Liver (tissue), 9 donors: ENCODE measurements around the gene LGALSL. TPM values are rescaled to one million over a fixed set of nuclear protein-coding genes. Genes with fewer than 3 reads are reported as not detected.

Experiments
- DNase-seq: peaks from one replicate; pipeline ENCODE4 v3.0.0-alpha.2; 2017; ENCODE audit warnings: low spot score
- H3K27ac ChIP-seq, 2 donors: one replicate each; pipeline ENCODE4 v1.7.0; 2013; ENCODE audit warnings: inconsistent platforms in 2 of 2, low read length in 2 of 2, control low read depth in 1 of 2, low read depth in 1 of 2, mild to moderate bottlenecking in 1 of 2
- H3K27me3 ChIP-seq, 4 donors: one replicate each; pipeline versions ENCODE4 v1.6.1 to v1.7.0; 2013; ENCODE audit warnings: low read length in 3 of 4, inconsistent platforms in 1 of 4, mild to moderate bottlenecking in 1 of 4, moderate library complexity in 1 of 4; ENCODE audit not compliant: control insufficient read depth in 4 of 4, insufficient read depth in 4 of 4
- H3K36me3 ChIP-seq, 4 donors: one replicate each; pipeline versions ENCODE4 v1.6.1 to v1.7.0; 2013; ENCODE audit warnings: low read length in 3 of 4, mild to moderate bottlenecking in 3 of 4, low read depth in 1 of 4, moderate library complexity in 1 of 4; ENCODE audit not compliant: control insufficient read depth in 4 of 4, insufficient read depth in 3 of 4
- H3K4me1 ChIP-seq, 4 donors: one replicate each; pipeline versions ENCODE4 v1.6.1 to v1.7.0; 2013; ENCODE audit warnings: low read length in 3 of 4, mild to moderate bottlenecking in 3 of 4, moderate library complexity in 1 of 4; ENCODE audit not compliant: control insufficient read depth in 4 of 4, insufficient read depth in 4 of 4
- H3K4me3 ChIP-seq, 3 donors: one replicate each; pipeline versions ENCODE4 v1.6.1 to v1.7.0; 2013; ENCODE audit warnings: low read length in 3 of 3, control low read depth in 1 of 3, low read depth in 1 of 3, mild to moderate bottlenecking in 1 of 3
- H3K9ac ChIP-seq, 2 donors: one replicate each; pipeline ENCODE4 v1.7.0; 2013; ENCODE audit warnings: low read length in 2 of 2, mild to moderate bottlenecking in 2 of 2, moderate library complexity in 2 of 2, control low read depth in 1 of 2, low read depth in 1 of 2
- H3K9me3 ChIP-seq, 4 donors: one replicate each; pipeline versions ENCODE4 v1.6.1 to v1.7.0; 2013; ENCODE audit warnings: low read length in 3 of 4; ENCODE audit not compliant: control insufficient read depth in 4 of 4
- EGR1 ChIP-seq, 2 donors: IDR thresholded peaks; 2 replicates each; pipeline ENCODE4 v1.6.1; 2016 to 2018; ENCODE audit warnings: antibody characterized with exemption in 2 of 2, low read depth in 2 of 2
- FOXA1 ChIP-seq: IDR thresholded peaks from 2 replicates; pipeline ENCODE4 v1.6.1; 2016; ENCODE audit warnings: antibody characterized with exemption
- FOXA2 ChIP-seq: IDR thresholded peaks from 2 replicates; pipeline ENCODE4 v1.6.1; 2016; ENCODE audit warnings: antibody characterized with exemption
- GABPA ChIP-seq, 2 donors: IDR thresholded peaks in 1 of 2; conservative IDR thresholded peaks in 1 of 2; 2 replicates each; pipeline ENCODE4 v1.6.1; 2016; ENCODE audit warnings: antibody characterized with exemption in 2 of 2, mild to moderate bottlenecking in 1 of 2, moderate library complexity in 1 of 2
- HNF4A ChIP-seq, 2 donors: conservative IDR thresholded peaks; 2 replicates each; pipeline ENCODE4 v1.6.1; 2016; ENCODE audit warnings: antibody characterized with exemption in 2 of 2, mild to moderate bottlenecking in 2 of 2
- HNF4G ChIP-seq: IDR thresholded peaks from 2 replicates; pipeline ENCODE4 v1.6.1; 2016; ENCODE audit warnings: antibody characterized with exemption
- JUND ChIP-seq, 2 donors: IDR thresholded peaks; 2 replicates each; pipeline ENCODE4 v1.6.1; 2016; ENCODE audit warnings: antibody characterized with exemption in 2 of 2
- NR2F2 ChIP-seq: IDR thresholded peaks from 2 replicates; pipeline ENCODE4 v1.6.1; 2016; ENCODE audit warnings: antibody characterized with exemption
- RXRA ChIP-seq, 2 donors: IDR thresholded peaks; 2 replicates each; pipeline ENCODE4 v1.6.1; 2017 to 2018; ENCODE audit warnings: antibody characterized with exemption in 2 of 2, mild to moderate bottlenecking in 1 of 2
- SP1 ChIP-seq: IDR thresholded peaks from 2 replicates; pipeline ENCODE4 v1.6.1; 2018; ENCODE audit warnings: antibody characterized with exemption, mild to moderate bottlenecking
- TAF1 ChIP-seq: conservative IDR thresholded peaks from 2 replicates; pipeline ENCODE4 v1.6.1; 2016; ENCODE audit warnings: antibody characterized with exemption, mild to moderate bottlenecking
- YY1 ChIP-seq: IDR thresholded peaks from 2 replicates; pipeline ENCODE4 v1.6.1; 2016; ENCODE audit warnings: antibody characterized with exemption, mild to moderate bottlenecking
- WGBS: extraction: QIAGEN DNeasy Blood & Tissue Kit; methylation state at CpG from one replicate; pipeline ENCODE4 v1.1.7; 2013; 5-methylcytosine and 5-hydroxymethylcytosine counted together
- polyA plus RNA-seq, 2 donors: library from polyadenylated mRNA; stranded (reverse) in 1 of 2; unstranded in 1 of 2; fragments of 200-250 nt in 1 of 2; fragments of >200 nt in 1 of 2; fragmentation: Nextera tagmentation in 1 of 2; extraction: Ambion mirVana in 1 of 2; gene quantifications; one replicate each; pipeline versions ENCODE4 v1.2.1 to v1.2.3, GENCODE V29; 2013 to 2015
- total RNA-seq, 2 donors: library from RNA; depleted of rRNA; stranded (reverse); fragments of >200 nt; gene quantifications; one replicate each; pipeline ENCODE4 v1.2.3, GENCODE V29; 2014
- TF ChIP-seq, protein P1 (sequence below): IDR thresholded peaks from 2 replicates; pipeline ENCODE4 v1.6.1; 2016; ENCODE audit warnings: antibody characterized with exemption, mild to moderate bottlenecking
- TF ChIP-seq, protein P2 (sequence below): IDR thresholded peaks from 2 replicates; pipeline ENCODE4 v1.6.1; 2016; ENCODE audit warnings: antibody characterized with exemption
- TF ChIP-seq, protein P3 (sequence below): fragments of 150-350 bp; IDR thresholded peaks from 2 replicates; pipeline ENCODE4 v1.5.1; 2017; ENCODE audit warnings: improper control_type of control experiment, low read depth, low read length; ENCODE audit not compliant: missing input control
- TF ChIP-seq, protein P4 (sequence below): IDR thresholded peaks from 2 replicates; pipeline ENCODE4 v1.6.1; 2016; ENCODE audit warnings: antibody characterized with exemption
- TF ChIP-seq, protein P5 (sequence below): IDR thresholded peaks from 2 replicates; pipeline ENCODE4 v1.6.1; 2016; ENCODE audit warnings: antibody characterized with exemption
- donor health status: healthy.
- donor health status: healthy.
- donor health status: healthy.
- donor health status: healthy.
- donor health status: healthy.

LGALSL gene
- total and polyA plus RNA-seq, 4 donors: 2.4 to 8.7 (median 3.8) TPM

DNA sequence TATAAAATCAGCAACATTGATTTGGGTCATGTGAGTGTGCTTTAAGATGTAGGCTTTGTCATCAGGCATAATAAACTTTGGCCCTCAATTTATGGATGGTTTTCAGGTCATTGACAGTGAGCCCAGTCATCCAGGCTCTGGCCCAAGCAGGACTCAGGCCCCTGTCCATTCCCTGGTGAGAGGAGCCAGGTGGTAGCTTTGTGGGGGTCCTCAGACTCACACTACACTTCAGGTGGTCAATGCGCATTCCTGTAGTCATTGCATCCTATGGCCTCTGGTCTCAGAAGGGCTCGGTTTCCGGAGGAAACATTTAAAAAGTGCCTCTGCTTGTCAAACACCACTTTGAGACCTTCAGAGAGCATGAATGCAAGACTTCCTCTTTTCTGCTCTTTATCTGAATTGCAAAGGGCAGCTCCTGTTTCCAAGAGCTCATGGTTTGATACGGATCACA lies 20.2 kb downstream of the LGALSL start:
- H3K9ac ChIP-seq: no peak overlapping the region
- H3K9me3 ChIP-seq: no peaks in the 10 kb centered on the region
- 80% methylated on average over 4 of the region's 4 CpGs for WGBS
- no peaks in the 10 kb centered on the region for H3K36me3 ChIP-seq
- no peaks in the 10 kb centered on the region for H3K4me1 ChIP-seq
- DNase-seq: no peak
- no peak overlapping the region for H3K4me3 ChIP-seq
- TF ChIP-seq, protein P1, sequence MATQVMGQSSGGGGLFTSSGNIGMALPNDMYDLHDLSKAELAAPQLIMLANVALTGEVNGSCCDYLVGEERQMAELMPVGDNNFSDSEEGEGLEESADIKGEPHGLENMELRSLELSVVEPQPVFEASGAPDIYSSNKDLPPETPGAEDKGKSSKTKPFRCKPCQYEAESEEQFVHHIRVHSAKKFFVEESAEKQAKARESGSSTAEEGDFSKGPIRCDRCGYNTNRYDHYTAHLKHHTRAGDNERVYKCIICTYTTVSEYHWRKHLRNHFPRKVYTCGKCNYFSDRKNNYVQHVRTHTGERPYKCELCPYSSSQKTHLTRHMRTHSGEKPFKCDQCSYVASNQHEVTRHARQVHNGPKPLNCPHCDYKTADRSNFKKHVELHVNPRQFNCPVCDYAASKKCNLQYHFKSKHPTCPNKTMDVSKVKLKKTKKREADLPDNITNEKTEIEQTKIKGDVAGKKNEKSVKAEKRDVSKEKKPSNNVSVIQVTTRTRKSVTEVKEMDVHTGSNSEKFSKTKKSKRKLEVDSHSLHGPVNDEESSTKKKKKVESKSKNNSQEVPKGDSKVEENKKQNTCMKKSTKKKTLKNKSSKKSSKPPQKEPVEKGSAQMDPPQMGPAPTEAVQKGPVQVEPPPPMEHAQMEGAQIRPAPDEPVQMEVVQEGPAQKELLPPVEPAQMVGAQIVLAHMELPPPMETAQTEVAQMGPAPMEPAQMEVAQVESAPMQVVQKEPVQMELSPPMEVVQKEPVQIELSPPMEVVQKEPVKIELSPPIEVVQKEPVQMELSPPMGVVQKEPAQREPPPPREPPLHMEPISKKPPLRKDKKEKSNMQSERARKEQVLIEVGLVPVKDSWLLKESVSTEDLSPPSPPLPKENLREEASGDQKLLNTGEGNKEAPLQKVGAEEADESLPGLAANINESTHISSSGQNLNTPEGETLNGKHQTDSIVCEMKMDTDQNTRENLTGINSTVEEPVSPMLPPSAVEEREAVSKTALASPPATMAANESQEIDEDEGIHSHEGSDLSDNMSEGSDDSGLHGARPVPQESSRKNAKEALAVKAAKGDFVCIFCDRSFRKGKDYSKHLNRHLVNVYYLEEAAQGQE: no peak
- TF ChIP-seq, protein P2, sequence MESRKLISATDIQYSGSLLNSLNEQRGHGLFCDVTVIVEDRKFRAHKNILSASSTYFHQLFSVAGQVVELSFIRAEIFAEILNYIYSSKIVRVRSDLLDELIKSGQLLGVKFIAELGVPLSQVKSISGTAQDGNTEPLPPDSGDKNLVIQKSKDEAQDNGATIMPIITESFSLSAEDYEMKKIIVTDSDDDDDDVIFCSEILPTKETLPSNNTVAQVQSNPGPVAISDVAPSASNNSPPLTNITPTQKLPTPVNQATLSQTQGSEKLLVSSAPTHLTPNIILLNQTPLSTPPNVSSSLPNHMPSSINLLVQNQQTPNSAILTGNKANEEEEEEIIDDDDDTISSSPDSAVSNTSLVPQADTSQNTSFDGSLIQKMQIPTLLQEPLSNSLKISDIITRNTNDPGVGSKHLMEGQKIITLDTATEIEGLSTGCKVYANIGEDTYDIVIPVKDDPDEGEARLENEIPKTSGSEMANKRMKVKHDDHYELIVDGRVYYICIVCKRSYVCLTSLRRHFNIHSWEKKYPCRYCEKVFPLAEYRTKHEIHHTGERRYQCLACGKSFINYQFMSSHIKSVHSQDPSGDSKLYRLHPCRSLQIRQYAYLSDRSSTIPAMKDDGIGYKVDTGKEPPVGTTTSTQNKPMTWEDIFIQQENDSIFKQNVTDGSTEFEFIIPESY: no peak
- TF ChIP-seq, protein P3, sequence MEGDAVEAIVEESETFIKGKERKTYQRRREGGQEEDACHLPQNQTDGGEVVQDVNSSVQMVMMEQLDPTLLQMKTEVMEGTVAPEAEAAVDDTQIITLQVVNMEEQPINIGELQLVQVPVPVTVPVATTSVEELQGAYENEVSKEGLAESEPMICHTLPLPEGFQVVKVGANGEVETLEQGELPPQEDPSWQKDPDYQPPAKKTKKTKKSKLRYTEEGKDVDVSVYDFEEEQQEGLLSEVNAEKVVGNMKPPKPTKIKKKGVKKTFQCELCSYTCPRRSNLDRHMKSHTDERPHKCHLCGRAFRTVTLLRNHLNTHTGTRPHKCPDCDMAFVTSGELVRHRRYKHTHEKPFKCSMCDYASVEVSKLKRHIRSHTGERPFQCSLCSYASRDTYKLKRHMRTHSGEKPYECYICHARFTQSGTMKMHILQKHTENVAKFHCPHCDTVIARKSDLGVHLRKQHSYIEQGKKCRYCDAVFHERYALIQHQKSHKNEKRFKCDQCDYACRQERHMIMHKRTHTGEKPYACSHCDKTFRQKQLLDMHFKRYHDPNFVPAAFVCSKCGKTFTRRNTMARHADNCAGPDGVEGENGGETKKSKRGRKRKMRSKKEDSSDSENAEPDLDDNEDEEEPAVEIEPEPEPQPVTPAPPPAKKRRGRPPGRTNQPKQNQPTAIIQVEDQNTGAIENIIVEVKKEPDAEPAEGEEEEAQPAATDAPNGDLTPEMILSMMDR: no peak
- TF ChIP-seq YY1 (no peak), TAF1 (no peak), FOXA2 (no peak), EGR1 (IDR thresholded peaks at IDR 0.05; ENCODE audit: low read depth in 2 of 2) (no peak), RXRA (IDR thresholded peaks at IDR 0.05) (no peak), GABPA (IDR thresholded peaks at IDR 0.05 in 1 of 2, conservative IDR thresholded peaks at IDR 0.05 in 1 of 2) (no peak)
- no peak overlapping the region for H3K27ac ChIP-seq
- no peaks in the 10 kb centered on the region for H3K27me3 ChIP-seq

DNA sequence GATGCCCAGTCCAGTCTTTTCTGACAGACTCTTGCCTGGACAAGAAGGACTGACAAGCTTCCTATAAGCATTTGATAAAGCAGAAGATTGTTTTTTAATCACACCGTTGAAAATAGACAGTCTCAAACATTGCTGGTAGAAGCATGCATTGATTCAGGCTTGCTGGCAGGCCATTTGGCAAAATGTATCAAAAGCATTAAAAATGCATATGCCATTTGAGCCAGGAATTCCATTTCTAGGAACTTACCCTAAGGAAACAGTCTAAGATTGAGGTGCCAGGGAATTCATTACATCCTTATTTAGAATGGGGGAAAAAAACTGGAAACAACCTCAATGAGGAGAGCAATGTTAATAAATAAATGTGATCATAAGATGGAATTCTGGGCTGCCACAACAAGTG lies 20.7 kb downstream of the LGALSL start:
- Histone ChIP-seq H3K27me3 (no peaks in the 10 kb centered on the region), H3K27ac (no peak overlapping the region), H3K4me1 (no peaks in the 10 kb centered on the region), H3K9ac (no peak overlapping the region), H3K4me3 (no peak overlapping the region), H3K36me3 (no peaks in the 10 kb centered on the region), H3K9me3 (no peaks in the 10 kb centered on the region)
- DNase-seq: no peak
- WGBS: 65% methylated on average over 1 of the region's 1 CpG
- no peak for TF ChIP-seq HNF4G
- TF ChIP-seq SP1: no peak
- no peak for TF ChIP-seq FOXA1
- TF ChIP-seq, protein P3: no peak
- no peak for TF ChIP-seq RXRA (IDR thresholded peaks at IDR 0.05)
- TF ChIP-seq, protein P4, sequence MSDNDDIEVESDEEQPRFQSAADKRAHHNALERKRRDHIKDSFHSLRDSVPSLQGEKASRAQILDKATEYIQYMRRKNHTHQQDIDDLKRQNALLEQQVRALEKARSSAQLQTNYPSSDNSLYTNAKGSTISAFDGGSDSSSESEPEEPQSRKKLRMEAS: no peak
- no peak for TF ChIP-seq YY1
- no peak for TF ChIP-seq NR2F2
- TF ChIP-seq, protein P1: no peak
- no peak for TF ChIP-seq HNF4A (conservative IDR thresholded peaks at IDR 0.05)
- no peak for TF ChIP-seq JUND (IDR thresholded peaks at IDR 0.05)
- TF ChIP-seq, protein P5, sequence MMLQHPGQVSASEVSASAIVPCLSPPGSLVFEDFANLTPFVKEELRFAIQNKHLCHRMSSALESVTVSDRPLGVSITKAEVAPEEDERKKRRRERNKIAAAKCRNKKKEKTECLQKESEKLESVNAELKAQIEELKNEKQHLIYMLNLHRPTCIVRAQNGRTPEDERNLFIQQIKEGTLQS: no peak
